Naive thymus-derived CD8-positive, alpha-beta T cell (primary cell): ENCODE results near the gene OPRM1. TPM values are rescaled to one million over a fixed set of nuclear protein-coding genes. Genes with fewer than 3 reads are reported as not detected.

ENCODE experiments used
- ATAC-seq, 2 donors: fragments of 150-1000 bp; cut with Tn5 transposase in 1 of 2; sonication (Bioruptor Pico), chemical (Tn5 transposase) in 1 of 2; 1 replicate in 1 of 2; 2 replicates in 1 of 2; pipeline ENCODE4 v1.10.0; 2021; ENCODE audit warnings: mild to moderate bottlenecking in 2 of 2, moderate library complexity in 2 of 2
- POLR2A ChIA-PET: fragments of 350-600 bp; sonication (Branson Sonifier 250); formaldehyde crosslinking; loops from one replicate; lab custom pipeline; 2021; ENCODE audit warnings: antibody characterized with exemption; lab: Charles Lee
- DNase-seq, 10 donors: peaks; one replicate each; pipeline versions ENCODE4 v3.0.0 to v3.0.0-alpha.2; 2020 to 2022
- H3K27ac Mint-ChIP-seq, 10 donors: one replicate each; pipeline ENCODE4 v1.8.0; 2020 to 2022; ENCODE audit warnings: mild to moderate bottlenecking in 10 of 10, mixed read lengths in 10 of 10, moderate library complexity in 4 of 10, inconsistent platforms in 1 of 10
- H3K27me3 Mint-ChIP-seq, 5 donors: one replicate each; pipeline ENCODE4 v1.8.0; 2021 to 2022; ENCODE audit warnings: mixed read lengths in 5 of 5
- H3K36me3 Mint-ChIP-seq, 3 donors: one replicate each; pipeline ENCODE4 v1.8.0; 2020 to 2022; ENCODE audit warnings: mixed read lengths in 3 of 3, mild to moderate bottlenecking in 2 of 3, inconsistent platforms in 1 of 3
- H3K4me1 Mint-ChIP-seq, 4 donors: one replicate each; pipeline ENCODE4 v1.8.0; 2021 to 2022; ENCODE audit warnings: mixed read lengths in 4 of 4
- H3K4me3 Mint-ChIP-seq, 10 donors: one replicate each; pipeline ENCODE4 v1.8.0; 2020 to 2022; ENCODE audit warnings: mild to moderate bottlenecking in 10 of 10, mixed read lengths in 10 of 10, moderate library complexity in 6 of 10, inconsistent platforms in 1 of 10
- H3K9me3 Mint-ChIP-seq, 9 donors: one replicate each; pipeline ENCODE4 v1.8.0; 2020 to 2022; ENCODE audit warnings: mixed read lengths in 9 of 9, mild to moderate bottlenecking in 3 of 9, inconsistent platforms in 1 of 9, moderate library complexity in 1 of 9
- polyA plus RNA-seq, 3 donors: library from polyadenylated mRNA; unstranded; fragments of 300-500 nt; fragmentation: Illumina TruSeq; gene quantifications; one replicate each; pipeline ENCODE4 v1.2.3, GENCODE V29; 2021
- total RNA-seq, 8 experiments: library from RNA in 2 of 8; stranded (reverse) in 2 of 8; gene quantifications; one replicate each; pipeline ENCODE4 v1.2.3 and lab custom pipeline; 2021 to 2026

Gene OPRM1
- total and polyA plus RNA-seq, 5 experiments from 2014 or later: not detected

DNA sequence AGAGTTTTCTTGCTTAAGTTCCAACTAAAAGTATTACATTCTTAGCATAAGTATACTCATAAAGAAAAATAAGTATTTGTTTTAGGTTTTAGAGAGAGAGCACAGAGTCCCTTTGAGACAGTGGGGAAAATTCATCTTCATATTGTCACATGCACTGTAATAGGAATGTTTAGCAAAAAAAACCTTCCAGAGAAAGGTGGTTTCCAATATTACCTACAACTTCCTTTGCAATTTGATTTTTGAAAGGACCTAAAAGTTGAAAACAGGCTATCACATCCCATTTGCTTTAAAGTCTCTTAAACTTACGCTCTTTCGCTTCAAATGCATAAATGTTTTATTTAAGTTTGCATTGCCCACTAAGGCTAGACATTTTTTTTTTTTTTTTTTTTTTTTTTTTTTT lies 86.4 kb downstream of the OPRM1 start:
- POLR2A ChIA-PET: no interaction called here
- H3K27ac Mint-ChIP-seq: no peak overlapping the region
- no peak for DNase-seq

DNA sequence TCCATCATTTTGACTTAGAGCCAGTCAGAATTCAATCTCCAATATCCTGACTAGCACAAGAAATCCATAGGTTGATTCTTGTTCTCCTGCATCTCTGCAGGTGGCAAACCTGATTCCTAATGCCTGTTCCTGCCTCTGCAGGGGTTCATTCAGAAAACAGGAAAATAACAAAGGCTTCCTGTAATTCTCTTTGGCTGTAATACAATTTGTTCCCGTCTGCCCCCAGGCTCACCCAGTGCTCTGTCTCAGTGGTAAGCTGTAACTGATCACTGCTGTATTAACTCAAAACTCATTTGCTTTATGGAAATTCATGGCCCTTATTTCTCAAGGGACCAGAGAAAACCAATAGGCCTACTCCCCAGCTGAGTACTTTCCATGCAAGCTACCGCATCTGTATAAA lies 88.6 kb downstream of the OPRM1 start:
- POLR2A ChIA-PET: no interaction called here
- Mint-ChIP-seq H3K9me3 (peaks cover 0 to 3% (median 0%) of the 10 kb centered on the region in 9 donors), H3K36me3 (no peaks in the 10 kb centered on the region), H3K4me1 (peaks cover 0 to 7% (median 3%) of the 10 kb centered on the region in 4 donors), H3K4me3 (no peak overlapping the region), H3K27ac (no peak overlapping the region), H3K27me3 (peaks cover 0 to 2% (median 0%) of the 10 kb centered on the region in 5 donors)
- DNase-seq: no peak
- ATAC-seq: no peak

More for the DNA sequence above, 86.4 kb downstream of the OPRM1 start:
- no peaks in the 10 kb centered on the region for H3K36me3 Mint-ChIP-seq
- no peak overlapping the region for H3K4me3 Mint-ChIP-seq
- no peak for ATAC-seq
- peaks cover 0 to 5% (median 0%) of the 10 kb centered on the region in 5 donors for H3K27me3 Mint-ChIP-seq
- peaks cover 0 to 7% (median 3%) of the 10 kb centered on the region in 4 donors for H3K4me1 Mint-ChIP-seq
- H3K9me3 Mint-ChIP-seq: peaks cover 0 to 4% (median 0%) of the 10 kb centered on the region in 9 donors

DNA sequence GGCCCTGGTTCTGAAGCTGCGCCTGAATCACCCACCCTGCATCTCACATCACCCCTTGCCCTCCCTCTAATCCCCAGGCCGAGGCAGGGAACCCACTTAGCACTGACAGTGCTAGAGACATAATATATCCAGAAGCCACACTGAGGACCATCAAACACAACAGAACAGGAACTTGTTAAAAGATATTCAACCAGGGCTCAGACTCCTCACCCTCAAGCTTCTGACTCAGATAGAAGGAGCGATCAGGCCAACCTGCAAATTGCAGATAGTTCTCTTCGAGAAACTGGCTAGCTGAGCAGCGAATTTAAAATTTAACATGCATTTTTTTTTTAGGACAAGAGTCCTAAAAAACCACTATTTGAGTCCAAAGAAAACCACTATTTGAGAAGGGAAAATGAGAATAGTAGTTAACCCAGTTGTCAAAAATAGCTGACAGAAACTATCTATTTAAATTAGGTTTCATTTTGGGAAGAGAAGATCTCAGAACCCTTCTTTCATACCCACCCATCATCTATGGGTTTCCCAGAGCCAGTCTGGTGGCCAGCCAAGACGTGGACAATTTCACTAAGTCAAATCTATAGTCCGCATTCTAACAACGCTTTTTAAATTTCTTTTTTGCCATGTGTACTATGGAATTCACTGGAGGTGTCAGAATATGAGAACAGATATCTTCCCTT lies 95.6 kb downstream of the OPRM1 start:
- Mint-ChIP-seq H3K27ac (no peak overlapping the region), H3K27me3 (peaks cover 0 to 2% (median 0%) of the 10 kb centered on the region in 5 donors), H3K36me3 (no peaks in the 10 kb centered on the region), H3K4me3 (no peak overlapping the region), H3K4me1 (peaks cover 0 to 4% (median 2%) of the 10 kb centered on the region in 4 donors), H3K9me3 (no peaks in the 10 kb centered on the region)
- DNase-seq: no peak
- ATAC-seq: no peak
- POLR2A ChIA-PET: interaction anchor here (0.9 kb wide), 1 partner anchor 600 kb away, joined by 3 read pairs; no protein-coding TSS in a partner anchor

DNA sequence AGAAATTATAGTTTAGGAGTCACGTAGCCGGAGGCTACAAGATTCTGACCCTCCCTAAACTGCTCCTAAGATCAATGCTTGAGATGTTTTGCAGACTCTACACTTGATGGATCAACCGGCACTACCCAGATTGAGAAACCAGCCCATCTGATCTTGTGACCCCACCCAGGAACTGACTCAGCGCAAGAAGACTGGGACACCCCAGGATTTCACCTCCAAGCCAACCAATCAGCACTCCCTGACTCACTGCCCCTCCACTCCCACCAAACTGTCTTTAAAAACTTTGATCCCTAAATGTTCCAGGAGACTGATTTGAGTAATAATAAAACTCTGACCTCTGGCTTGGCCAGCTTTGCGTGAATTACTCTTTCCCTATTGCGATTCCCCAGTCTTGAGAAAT lies 99.8 kb downstream of the OPRM1 start:
- Mint-ChIP-seq H3K4me3 (no peak overlapping the region), H3K27me3 (peaks cover 0 to 11% (median 3%) of the 10 kb centered on the region in 5 donors), H3K27ac (no peak overlapping the region), H3K36me3 (no peaks in the 10 kb centered on the region), H3K4me1 (peaks cover 0 to 12% (median 6%) of the 10 kb centered on the region in 4 donors), H3K9me3 (no peaks in the 10 kb centered on the region)
- ATAC-seq (no peak), DNase-seq (no peak)
- POLR2A ChIA-PET: no interaction called here

DNA sequence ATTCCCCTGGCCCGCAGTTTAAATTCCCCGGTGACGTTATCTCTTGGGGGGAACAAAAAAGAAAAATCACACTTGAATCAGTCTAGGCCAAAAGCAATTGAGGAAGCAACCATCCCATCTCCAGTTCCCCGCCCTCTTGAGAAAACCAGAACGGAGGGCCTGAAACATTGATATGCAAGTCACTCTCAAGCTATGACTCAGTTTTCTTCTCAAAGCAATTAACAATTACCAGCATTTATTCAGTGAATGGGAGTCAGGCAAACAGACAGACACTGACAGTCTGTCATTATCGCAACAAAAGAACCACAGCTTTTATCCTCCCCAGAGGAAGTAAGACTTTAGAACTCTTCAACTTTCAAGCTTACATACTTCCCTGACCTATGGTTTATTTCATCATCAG lies 100.9 kb downstream of the OPRM1 start:
- H3K4me1 Mint-ChIP-seq: peaks cover 0 to 12% (median 6%) of the 10 kb centered on the region in 4 donors
- no peak for ATAC-seq
- no peaks in the 10 kb centered on the region for H3K9me3 Mint-ChIP-seq
- POLR2A ChIA-PET: no interaction called here
- H3K36me3 Mint-ChIP-seq: no peaks in the 10 kb centered on the region
- no peak for DNase-seq
- peak overlapping the region in 1 of 10 donors; percentile 53 for H3K27ac Mint-ChIP-seq
- no peak overlapping the region for H3K4me3 Mint-ChIP-seq
- H3K27me3 Mint-ChIP-seq: peaks cover 0 to 11% (median 3%) of the 10 kb centered on the region in 5 donors

DNA sequence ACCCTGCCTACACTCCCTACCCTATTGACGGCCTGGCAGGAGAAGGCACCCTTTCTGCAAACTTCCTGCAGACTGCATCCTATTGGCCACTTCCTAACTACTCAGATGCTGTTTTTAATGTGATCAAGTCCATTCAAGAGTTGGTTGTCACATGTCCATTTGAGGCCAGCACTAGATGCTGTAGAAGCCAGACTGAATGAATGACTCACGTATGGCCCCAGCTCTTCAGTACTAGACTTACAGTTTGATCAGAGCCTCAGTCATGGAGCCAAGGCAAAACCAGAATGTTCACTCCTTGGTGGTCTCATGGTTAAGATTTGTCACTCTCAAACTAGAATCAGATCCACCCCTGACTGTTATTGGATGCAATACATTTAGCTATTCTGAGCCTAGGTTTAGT lies 101.7 kb downstream of the OPRM1 start:
- Mint-ChIP-seq H3K4me1 (peaks cover 0 to 12% (median 6%) of the 10 kb centered on the region in 4 donors), H3K27me3 (peaks cover 0 to 11% (median 3%) of the 10 kb centered on the region in 5 donors), H3K4me3 (no peak overlapping the region), H3K9me3 (no peaks in the 10 kb centered on the region), H3K27ac (no peak overlapping the region), H3K36me3 (no peaks in the 10 kb centered on the region)
- POLR2A ChIA-PET: interaction anchor here (0.7 kb wide), 1 partner anchor 12 kb away, joined by 3 read pairs; no protein-coding TSS in a partner anchor
- no peak for ATAC-seq
- no peak for DNase-seq

DNA sequence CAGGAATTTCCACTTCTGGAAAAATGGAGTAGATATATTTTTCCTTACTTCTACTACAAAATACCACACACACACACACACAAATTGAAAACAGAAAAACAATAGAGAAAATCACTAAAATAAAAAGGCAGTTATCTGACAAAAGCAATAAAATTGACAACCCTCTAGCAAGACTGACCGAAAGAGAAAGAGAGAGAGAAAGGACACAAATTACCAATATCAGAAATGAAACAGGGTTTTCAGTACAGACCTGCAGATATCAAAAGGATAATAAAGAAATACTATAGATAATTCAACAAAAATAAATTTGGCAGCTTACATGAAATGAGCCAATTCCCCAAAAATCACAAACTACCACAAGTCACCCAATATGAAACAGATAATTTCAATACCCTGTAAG lies 104.7 kb downstream of the OPRM1 start:
- DNase-seq: no peak
- H3K4me1 Mint-ChIP-seq: peaks cover 0 to 10% (median 6%) of the 10 kb centered on the region in 4 donors
- H3K36me3 Mint-ChIP-seq: no peaks in the 10 kb centered on the region
- H3K4me3 Mint-ChIP-seq: no peak overlapping the region
- peaks cover 0 to 11% (median 3%) of the 10 kb centered on the region in 5 donors for H3K27me3 Mint-ChIP-seq
- H3K27ac Mint-ChIP-seq: no peak overlapping the region
- POLR2A ChIA-PET: no interaction called here
- no peak for ATAC-seq
- H3K9me3 Mint-ChIP-seq: no peaks in the 10 kb centered on the region

DNA sequence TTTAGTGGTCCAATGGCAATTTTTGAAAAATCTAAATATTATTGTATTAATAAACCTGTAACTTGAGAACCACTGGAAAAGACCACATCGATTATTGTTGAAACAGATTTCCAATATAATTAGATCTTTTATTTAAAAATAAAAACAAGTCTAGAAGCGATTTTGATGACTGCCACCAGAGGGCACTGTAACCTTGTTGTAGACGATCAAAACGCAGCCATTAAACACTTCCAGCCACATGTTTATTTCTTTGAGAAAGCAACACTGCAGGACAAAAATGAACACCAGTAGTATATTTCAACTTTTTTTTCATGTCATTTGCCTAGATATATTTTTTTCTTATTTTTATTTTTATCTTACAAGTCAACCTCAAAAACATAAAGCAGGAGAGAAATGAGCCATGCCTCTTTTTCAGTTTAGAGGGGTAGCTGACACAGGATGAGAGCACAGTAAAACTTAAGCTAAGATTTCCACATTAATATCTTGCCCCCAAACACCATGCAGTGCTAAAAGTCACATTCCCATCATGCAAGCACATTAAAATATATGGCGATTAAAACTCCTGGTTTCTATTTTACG lies 115.4 kb downstream of the OPRM1 start:
- peaks cover 0 to 12% (median 5%) of the 10 kb centered on the region in 3 donors for H3K36me3 Mint-ChIP-seq
- peaks cover 26 to 56% (median 50%) of the 10 kb centered on the region in 4 donors for H3K4me1 Mint-ChIP-seq
- DNase-seq: peak; percentile 36 to 82 (median 63)
- no peaks in the 10 kb centered on the region for H3K27me3 Mint-ChIP-seq
- no peaks in the 10 kb centered on the region for H3K9me3 Mint-ChIP-seq
- H3K27ac Mint-ChIP-seq: peak overlapping the region; percentile 24 to 94 (median 86)
- H3K4me3 Mint-ChIP-seq: peak overlapping the region in 2 of 10 donors; percentile 5 to 15
- no peak for ATAC-seq
- POLR2A ChIA-PET: interaction anchor here (1.0 kb wide), 1 partner anchor 122 kb away, joined by 7 read pairs; no protein-coding TSS in a partner anchor

DNA sequence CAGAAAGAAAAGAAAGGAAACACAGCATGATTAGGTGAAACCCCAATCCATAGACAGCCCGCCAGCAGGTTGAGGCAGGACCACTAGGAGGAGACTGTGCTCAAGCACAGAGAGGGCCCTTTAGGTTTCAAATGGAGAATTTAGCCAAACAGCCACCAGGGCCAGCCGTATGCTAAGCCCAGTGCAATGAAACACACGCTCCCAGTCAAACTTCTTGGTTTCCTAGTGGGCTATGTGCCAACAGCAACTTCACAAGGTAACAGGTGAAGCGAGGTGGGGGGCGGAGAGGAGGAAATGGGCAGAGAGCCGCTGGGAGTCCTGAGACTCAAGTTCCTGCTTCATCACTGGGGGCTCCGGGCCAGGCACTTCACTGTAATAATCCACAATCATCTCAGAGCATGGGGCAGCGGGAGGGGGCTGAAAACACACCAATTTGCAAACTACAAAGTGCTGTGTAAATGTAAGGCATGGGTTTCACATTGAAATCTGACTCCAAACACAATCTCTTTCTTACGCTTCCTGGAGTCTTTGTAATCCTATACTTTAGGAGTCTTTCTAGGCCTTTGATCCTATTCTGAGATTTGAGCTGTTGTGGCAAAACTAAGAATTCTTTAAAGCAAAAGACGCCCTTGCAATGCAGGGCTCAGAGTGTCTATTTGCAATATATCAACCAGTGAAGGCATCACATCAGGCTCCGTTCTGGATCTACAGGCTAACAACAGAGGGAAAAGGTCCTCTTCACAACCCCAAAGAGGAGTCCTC lies 117.3 kb downstream of the OPRM1 start:
- ATAC-seq: peak; percentile 88 to 91
- H3K27ac Mint-ChIP-seq: peak overlapping the region; percentile 85 to 96 (median 92)
- DNase-seq: peak; percentile 26 to 76 (median 54)
- POLR2A ChIA-PET: no interaction called here
- peak overlapping the region; percentile 50 to 88 (median 77) for H3K4me3 Mint-ChIP-seq
- H3K36me3 Mint-ChIP-seq: peaks cover 0 to 27% (median 11%) of the 10 kb centered on the region in 3 donors
- H3K4me1 Mint-ChIP-seq: peaks cover 24 to 65% (median 58%) of the 10 kb centered on the region in 4 donors
- H3K9me3 Mint-ChIP-seq: no peaks in the 10 kb centered on the region
- H3K27me3 Mint-ChIP-seq: no peaks in the 10 kb centered on the region

DNA sequence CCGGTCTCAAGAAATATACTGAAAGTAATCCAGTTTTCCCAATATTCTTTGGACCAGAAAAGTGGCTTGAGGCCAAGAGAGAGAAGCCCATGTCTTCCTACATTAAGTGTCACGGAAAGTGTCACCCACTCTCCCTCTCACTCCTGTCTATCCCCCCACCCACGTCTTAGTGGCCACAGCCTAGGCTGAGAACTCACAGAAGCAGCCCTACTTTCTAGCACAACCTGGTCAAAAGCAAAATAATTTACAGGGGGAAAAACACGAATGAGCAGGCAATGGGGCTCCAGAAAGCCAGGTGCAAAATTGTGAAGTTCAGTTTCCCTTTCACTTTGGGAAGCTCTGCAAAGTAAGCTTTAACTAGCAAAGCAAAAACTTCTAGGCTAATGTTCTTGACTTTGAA lies 118.0 kb downstream of the OPRM1 start:
- H3K4me1 Mint-ChIP-seq: peaks cover 24 to 65% (median 56%) of the 10 kb centered on the region in 4 donors
- ATAC-seq: peak; percentile 34

DNA sequence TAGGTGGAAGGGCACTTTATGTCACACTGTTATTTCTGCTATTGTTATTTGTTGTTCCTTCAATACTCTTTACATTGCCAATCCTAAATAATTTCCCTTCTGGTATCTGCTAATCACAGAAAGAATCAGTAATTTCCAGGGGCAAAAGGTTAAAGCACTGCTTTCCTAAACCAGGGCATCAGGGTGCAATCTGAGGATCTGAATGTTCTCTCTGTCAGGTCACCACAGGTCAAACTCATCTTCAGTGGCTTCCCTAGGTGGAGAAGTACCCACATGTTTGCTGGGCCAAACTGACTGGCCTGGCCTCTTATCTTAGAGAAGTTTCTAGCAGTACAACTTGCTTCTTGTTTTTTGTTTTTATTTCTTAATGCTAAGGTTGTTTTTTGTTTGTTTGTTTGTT lies 118.7 kb downstream of the OPRM1 start:
- DNase-seq (no peak), ATAC-seq (no peak)
- no peaks in the 10 kb centered on the region for H3K27me3 Mint-ChIP-seq
- peaks cover 0 to 27% (median 11%) of the 10 kb centered on the region in 3 donors for H3K36me3 Mint-ChIP-seq
- POLR2A ChIA-PET: interaction anchor here (0.8 to 1.5 kb wide), 2 partner anchors 88 to 120 kb away, joined by 3 to 5 read pairs; no protein-coding TSS in a partner anchor
- no peaks in the 10 kb centered on the region for H3K9me3 Mint-ChIP-seq
- peaks cover 24 to 65% (median 55%) of the 10 kb centered on the region in 4 donors for H3K4me1 Mint-ChIP-seq
- peak overlapping the region; percentile 85 to 96 (median 92) for H3K27ac Mint-ChIP-seq
- peak overlapping the region; percentile 50 to 88 (median 77) for H3K4me3 Mint-ChIP-seq

More for the DNA sequence above, 118.0 kb downstream of the OPRM1 start:
- Mint-ChIP-seq H3K4me3 (peak overlapping the region; percentile 50 to 88 (median 77)), H3K27ac (peak overlapping the region; percentile 85 to 96 (median 92)), H3K27me3 (no peaks in the 10 kb centered on the region), H3K9me3 (no peaks in the 10 kb centered on the region), H3K36me3 (peaks cover 0 to 27% (median 11%) of the 10 kb centered on the region in 3 donors)
- DNase-seq: peak in 3 of 10 donors; percentile 12 to 41 (median 36)
- POLR2A ChIA-PET: interaction anchor here (0.8 to 1.5 kb wide), 2 partner anchors 89 to 121 kb away, joined by 3 to 5 read pairs; no protein-coding TSS in a partner anchor

DNA sequence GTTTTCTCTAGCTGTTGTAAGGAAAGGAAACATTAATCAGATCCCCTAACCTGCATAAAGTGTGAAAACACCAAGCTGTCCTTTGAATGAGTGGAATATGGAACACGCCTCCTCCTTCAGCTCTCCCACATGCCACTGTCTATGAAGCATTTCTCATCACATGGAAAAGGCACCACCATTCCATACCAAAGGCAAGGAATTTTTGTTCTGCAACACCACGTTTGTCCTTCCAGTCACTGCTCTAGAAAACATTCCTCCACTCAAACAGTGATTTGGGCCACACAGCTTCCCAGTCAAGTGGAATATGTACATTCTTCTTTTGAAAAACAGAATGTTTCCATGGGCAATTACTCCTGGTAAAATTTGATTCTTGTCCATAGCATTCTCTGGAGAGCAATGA lies 120.1 kb downstream of the OPRM1 start:
- peaks cover 0 to 27% (median 11%) of the 10 kb centered on the region in 3 donors for H3K36me3 Mint-ChIP-seq
- H3K27me3 Mint-ChIP-seq: no peaks in the 10 kb centered on the region
- H3K4me1 Mint-ChIP-seq: peaks cover 20 to 60% (median 54%) of the 10 kb centered on the region in 4 donors
- no peak for DNase-seq
- POLR2A ChIA-PET: no interaction called here
- no peaks in the 10 kb centered on the region for H3K9me3 Mint-ChIP-seq
- no peak for ATAC-seq
- H3K27ac Mint-ChIP-seq: peak overlapping the region in 8 of 10 donors; percentile 13 to 85 (median 68)
- H3K4me3 Mint-ChIP-seq: no peak overlapping the region
